K562 (cell line): Measurements from ENCODE around the gene LETM1. TPM values are rescaled to one million over a fixed set of nuclear protein-coding genes. Genes with fewer than 3 reads are reported as not detected.

Source experiments
- ATAC-seq: fragments of 200-7000 bp; cut with Tn5 transposase; 3 replicates; pipeline ENCODE4 v1.9.1; 2020; ENCODE audit warnings: moderate library complexity
- BruUV-seq: library from RNA; stranded (reverse); fragments of 400-500 nt; replicated peaks from 2 replicates; lab custom pipeline; 2021; lab: Mats Ljungman, UMichigan
- CTCF ChIA-PET: fragments of 300-600 bp; formaldehyde crosslinking; extraction: SDS; loops from one replicate; lab custom pipeline; 2021; ENCODE audit warnings: low intra/inter-chr PET ratio; lab: Yijun Ruan, JAX
- POLR2A ChIA-PET: fragments of 300-600, 350-650 bp; sonication (Branson Sonifier 250); formaldehyde crosslinking; extraction: SDS; loops from one replicate; lab custom pipeline; 2021; ENCODE audit warnings: antibody characterized with exemption, inconsistent platforms; lab: Yijun Ruan, JAX
- DNase-seq, 4 experiments: peaks; one replicate each; pipeline versions ENCODE4 v3.0.0 to v3.0.0-alpha.2; 2011 to 2018; ENCODE audit warnings: low spot score in 3 of 4, mixed read lengths in 3 of 4; ENCODE audit errors: extremely low read depth in 1 of 4
- FAIRE-seq: peaks from 2 replicates; lab custom pipeline; 2011; peaks lifted over from hg19 to GRCh38; lab: Jason Lieb, UNC
- H2AFZ ChIP-seq: 2 replicates; pipeline ENCODE4 v1.6.0; 2011; ENCODE audit warnings: low read depth, low read length, control low read depth, inconsistent platforms
- H3K27ac ChIP-seq: fragments of 200-600 bp; 3 replicates; pipeline ENCODE4 v1.8.0; 2011; ENCODE audit warnings: low read depth, mild to moderate bottlenecking, control low read depth, inconsistent platforms, low read length, moderate library complexity, mixed read lengths; ENCODE audit errors: extremely low read depth
- H3K27me3 ChIP-seq, 2 experiments: fragments of 300-600 bp in 1 of 2; 2 replicates in 1 of 2; 3 replicates in 1 of 2; pipeline versions ENCODE4 v1.6.0 to v1.8.0; 2011; ENCODE audit warnings: inconsistent platforms in 2 of 2, low read length in 2 of 2, mild to moderate bottlenecking in 1 of 2, mixed read lengths in 1 of 2, moderate library complexity in 1 of 2; ENCODE audit not compliant: control insufficient read depth in 2 of 2, insufficient read depth in 2 of 2
- H3K36me3 ChIP-seq: fragments of 300-600 bp; 3 replicates; pipeline ENCODE4 v1.8.0; 2011; ENCODE audit warnings: mild to moderate bottlenecking, low read length, inconsistent platforms; ENCODE audit not compliant: control insufficient read depth, insufficient read depth
- H3K4me1 ChIP-seq, 2 experiments: fragments of 200-600 bp in 1 of 2; replicated peaks in 1 of 2; 2 replicates in 1 of 2; 3 replicates in 1 of 2; pipeline versions ENCODE4 v1.5.1 to v1.8.0; 2011; ENCODE audit warnings: inconsistent platforms in 2 of 2, low read length in 2 of 2, mild to moderate bottlenecking in 1 of 2, mixed read lengths in 1 of 2, moderate library complexity in 1 of 2; ENCODE audit not compliant: control insufficient read depth in 2 of 2, insufficient read depth in 2 of 2
- H3K4me2 ChIP-seq: 2 replicates; pipeline ENCODE4 v1.6.1; 2011; ENCODE audit warnings: low read length, control low read depth, inconsistent platforms, mixed read lengths; ENCODE audit not compliant: insufficient read depth
- H3K4me3 ChIP-seq: fragments of 200-600 bp; sonication (generic), shearing (Covaris generic); 2 replicates; pipeline ENCODE4 v1.5.1; 2016; ENCODE audit warnings: control low read depth, inconsistent platforms
- H3K79me2 ChIP-seq: fragments of 200-600 bp; 3 replicates; pipeline ENCODE4 v1.8.0; 2011; ENCODE audit warnings: low read length, inconsistent platforms; ENCODE audit not compliant: control insufficient read depth, insufficient read depth
- H3K9ac ChIP-seq, 2 experiments: 2 replicates each; pipeline versions ENCODE4 v1.6.0 to v1.6.1; 2011; ENCODE audit warnings: low read depth in 2 of 2, low read length in 2 of 2, control low read depth in 1 of 2, inconsistent platforms in 1 of 2, mild to moderate bottlenecking in 1 of 2, mixed read lengths in 1 of 2; ENCODE audit not compliant: insufficient read depth in 1 of 2
- H3K9me1 ChIP-seq: one replicate; pipeline ENCODE4 v1.6.0; 2011; ENCODE audit warnings: inconsistent platforms, mild to moderate bottlenecking, low read length, moderate library complexity; ENCODE audit not compliant: control insufficient read depth, insufficient read depth
- H3K9me3 ChIP-seq: replicated peaks from 2 replicates; pipeline ENCODE4 v1.5.1; 2011; ENCODE audit warnings: low read depth, low read length, inconsistent platforms; ENCODE audit not compliant: control insufficient read depth, insufficient read depth
- H4K20me1 ChIP-seq: replicated peaks from 2 replicates; pipeline ENCODE4 v1.6.1; 2011; ENCODE audit warnings: low read length, inconsistent platforms, mixed read lengths; ENCODE audit not compliant: control insufficient read depth, insufficient read depth
- ERF ChIP-seq: fragments of 450-650 bp; formaldehyde crosslinking; IDR thresholded peaks from 2 replicates; pipeline ENCODE4 v1.4.0; 2020; ENCODE audit warnings: mild to moderate bottlenecking, mixed read lengths
- GABPB1 ChIP-seq: sonication (generic); formaldehyde crosslinking; IDR thresholded peaks from 2 replicates; pipeline ENCODE4 v1.8.0; 2022; ENCODE audit warnings: mild to moderate bottlenecking, missing genetic modification reagents
- NCOA2 ChIP-seq, 2 experiments: fragments of 450-650 bp; IDR thresholded peaks; 2 replicates each; pipeline ENCODE4 v1.6.1; 2018; ENCODE audit warnings: mild to moderate bottlenecking in 2 of 2, moderate library complexity in 1 of 2; ENCODE audit not compliant: partially characterized antibody in 2 of 2
- TCF7 ChIP-seq: sonication (generic); IDR thresholded peaks from 2 replicates; pipeline ENCODE4 v1.6.1; 2016; ENCODE audit warnings: antibody characterized with exemption, borderline replicate concordance
- TRIM24 ChIP-seq, 2 experiments: fragments of 450-650 bp; IDR thresholded peaks; 2 replicates each; pipeline ENCODE4 v1.6.1; 2016
- TSHZ1 ChIP-seq: fragments of 250-450 bp; sonication (Bioruptor Pico); IDR thresholded peaks from 2 replicates; pipeline ENCODE4 v1.4.0; 2020; ENCODE audit warnings: mild to moderate bottlenecking, moderate library complexity
- ZNF197 ChIP-seq: fragments of 200-800 bp; sonication (Bioruptor generic); IDR thresholded peaks from 2 replicates; pipeline ENCODE4 v1.6.1; 2016; ENCODE audit warnings: low read depth, missing genetic modification characterization, missing compliant biosample characterization
- ZNF277 ChIP-seq: fragments of 250-450 bp; sonication (Bioruptor Pico); IDR thresholded peaks from 2 replicates; pipeline ENCODE4 v1.8.0; 2022; ENCODE audit warnings: inconsistent platforms, mild to moderate bottlenecking, moderate library complexity, borderline replicate concordance
- ZNF778 ChIP-seq: fragments of 450-650 bp; formaldehyde crosslinking; IDR thresholded peaks from 2 replicates; pipeline ENCODE4 v1.4.0; 2020; ENCODE audit warnings: mild to moderate bottlenecking, moderate library complexity
- WGBS: fragments of 100-300 bp; shearing (Covaris generic); methylation state at CpG from one replicate; pipeline ENCODE4 v1.1.6; 2016; ENCODE audit warnings: low coverage, mixed read lengths; ENCODE audit not compliant: insufficient coverage; ENCODE audit errors: missing lambda C conversion rate; 5-methylcytosine and 5-hydroxymethylcytosine counted together
- in situ Hi-C: fragments of 300-500 bp; cut with MboI; formaldehyde crosslinking; loops from 4 replicates; pipeline ENCODE4 v1.15.0; 2018; ENCODE audit warnings: inconsistent platforms, mixed read lengths
- intact Hi-C: fragments of 100-400 bp; cut with micrococcal nuclease; formaldehyde crosslinking; loops from 2 replicates; pipeline ENCODE4 v1.14.2; 2022
- polyA plus RNA-seq, 8 experiments: library from polyadenylated mRNA; depleted of rRNA in 4 of 8; stranded (reverse) in 5 of 8; unstranded in 3 of 8; fragments of >200 nt; fragmentation: Nextera tagmentation in 2 of 8; fragmentation: Illumina TruSeq in 1 of 8; extraction: Ambion mirVana in 2 of 8; extraction: Trizol in 1 of 8; gene quantifications; 2 replicates each; pipeline versions ENCODE4 v1.2.1 to v1.2.3, GENCODE V29; 2011 to 2014; ENCODE audit warnings: inconsistent platforms in 1 of 8, missing spikeins in 1 of 8
- total RNA-seq, 7 experiments: library from RNA; depleted of rRNA in 6 of 7; stranded (reverse); fragments of >200 nt in 6 of 7; fragmentation: Illumina TruSeq in 2 of 7; extraction: Trizol in 2 of 7; gene quantifications; 2 replicates each; pipeline versions ENCODE4 v1.2.1 to v1.2.3, GENCODE V29; 2011 to 2021; ENCODE audit warnings: low replicate concordance in 1 of 7
- TF ChIP-seq, protein P1 (sequence below): fragments of 250-450 bp; sonication (Bioruptor Pico); IDR thresholded peaks from 2 replicates; pipeline ENCODE4 v1.5.0; 2022; ENCODE audit warnings: mild to moderate bottlenecking
- TF ChIP-seq, protein P2 (sequence below): fragments of 250-450 bp; sonication (Bioruptor Pico); IDR thresholded peaks from 2 replicates; pipeline ENCODE4 v1.5.0; 2021; ENCODE audit warnings: mild to moderate bottlenecking, moderate library complexity
- TF ChIP-seq, protein P3 (sequence below): fragments of 250-450 bp; sonication (Bioruptor Pico); IDR thresholded peaks from 2 replicates; pipeline ENCODE4 v1.9.0; 2021; ENCODE audit warnings: mild to moderate bottlenecking

Gene LETM1
- total and polyA plus RNA-seq, 9 of the 15 experiments (the other 6 are each of a cell fraction or from before 2014, with no cell fraction given), result 3.9 to 109 (median 35.0) TPM

GRCh38 chr4:1780435-1780834 lies 75.5 kb downstream of the LETM1 start:
- in situ Hi-C loops (no loop called here), intact Hi-C loops (no loop called here)
- 60% methylated on average over 9 of the region's 14 CpGs for WGBS
- DNase-seq, result no peak
- ChIA-PET POLR2A (interaction anchor here (2.1 kb wide), 1 partner anchor 7 kb away, joined by 5 read pairs; no protein-coding TSS in a partner anchor), CTCF (no interaction called here)
- no peak overlapping the region for H3K4me3 ChIP-seq
- no peak overlapping the region for H3K27ac ChIP-seq
- no peaks in the 10 kb centered on the region for H3K79me2 ChIP-seq
- H3K36me3 ChIP-seq, result no peaks in the 10 kb centered on the region
- H2AFZ ChIP-seq, result no peak overlapping the region
- FAIRE-seq, result no peak
- ATAC-seq, result no peak
- no peaks in the 10 kb centered on the region for H3K27me3 ChIP-seq
- BruUV-seq, result no TSS peak
- no peaks in the 10 kb centered on the region for H4K20me1 ChIP-seq
- H3K4me1 ChIP-seq, result peaks cover 17 to 87% of the 10 kb centered on the region in 2 experiments
- no peak overlapping the region for H3K4me2 ChIP-seq
- no peaks in the 10 kb centered on the region for H3K9me1 ChIP-seq
- H3K9me3 ChIP-seq, result no peaks in the 10 kb centered on the region
- peak overlapping the region in 1 of 2 experiments; percentile 30; a peak in 2 of 4 replicates for H3K9ac ChIP-seq
- TF ChIP-seq, protein P1, sequence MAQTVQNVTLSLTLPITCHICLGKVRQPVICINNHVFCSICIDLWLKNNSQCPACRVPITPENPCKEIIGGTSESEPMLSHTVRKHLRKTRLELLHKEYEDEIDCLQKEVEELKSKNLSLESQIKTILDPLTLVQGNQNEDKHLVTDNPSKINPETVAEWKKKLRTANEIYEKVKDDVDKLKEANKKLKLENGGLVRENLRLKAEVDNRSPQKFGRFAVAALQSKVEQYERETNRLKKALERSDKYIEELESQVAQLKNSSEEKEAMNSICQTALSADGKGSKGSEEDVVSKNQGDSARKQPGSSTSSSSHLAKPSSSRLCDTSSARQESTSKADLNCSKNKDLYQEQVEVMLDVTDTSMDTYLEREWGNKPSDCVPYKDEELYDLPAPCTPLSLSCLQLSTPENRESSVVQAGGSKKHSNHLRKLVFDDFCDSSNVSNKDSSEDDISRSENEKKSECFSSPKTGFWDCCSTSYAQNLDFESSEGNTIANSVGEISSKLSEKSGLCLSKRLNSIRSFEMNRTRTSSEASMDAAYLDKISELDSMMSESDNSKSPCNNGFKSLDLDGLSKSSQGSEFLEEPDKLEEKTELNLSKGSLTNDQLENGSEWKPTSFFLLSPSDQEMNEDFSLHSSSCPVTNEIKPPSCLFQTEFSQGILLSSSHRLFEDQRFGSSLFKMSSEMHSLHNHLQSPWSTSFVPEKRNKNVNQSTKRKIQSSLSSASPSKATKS (CRISPR knock-in tag), result no peak
- TF ChIP-seq, protein P2, sequence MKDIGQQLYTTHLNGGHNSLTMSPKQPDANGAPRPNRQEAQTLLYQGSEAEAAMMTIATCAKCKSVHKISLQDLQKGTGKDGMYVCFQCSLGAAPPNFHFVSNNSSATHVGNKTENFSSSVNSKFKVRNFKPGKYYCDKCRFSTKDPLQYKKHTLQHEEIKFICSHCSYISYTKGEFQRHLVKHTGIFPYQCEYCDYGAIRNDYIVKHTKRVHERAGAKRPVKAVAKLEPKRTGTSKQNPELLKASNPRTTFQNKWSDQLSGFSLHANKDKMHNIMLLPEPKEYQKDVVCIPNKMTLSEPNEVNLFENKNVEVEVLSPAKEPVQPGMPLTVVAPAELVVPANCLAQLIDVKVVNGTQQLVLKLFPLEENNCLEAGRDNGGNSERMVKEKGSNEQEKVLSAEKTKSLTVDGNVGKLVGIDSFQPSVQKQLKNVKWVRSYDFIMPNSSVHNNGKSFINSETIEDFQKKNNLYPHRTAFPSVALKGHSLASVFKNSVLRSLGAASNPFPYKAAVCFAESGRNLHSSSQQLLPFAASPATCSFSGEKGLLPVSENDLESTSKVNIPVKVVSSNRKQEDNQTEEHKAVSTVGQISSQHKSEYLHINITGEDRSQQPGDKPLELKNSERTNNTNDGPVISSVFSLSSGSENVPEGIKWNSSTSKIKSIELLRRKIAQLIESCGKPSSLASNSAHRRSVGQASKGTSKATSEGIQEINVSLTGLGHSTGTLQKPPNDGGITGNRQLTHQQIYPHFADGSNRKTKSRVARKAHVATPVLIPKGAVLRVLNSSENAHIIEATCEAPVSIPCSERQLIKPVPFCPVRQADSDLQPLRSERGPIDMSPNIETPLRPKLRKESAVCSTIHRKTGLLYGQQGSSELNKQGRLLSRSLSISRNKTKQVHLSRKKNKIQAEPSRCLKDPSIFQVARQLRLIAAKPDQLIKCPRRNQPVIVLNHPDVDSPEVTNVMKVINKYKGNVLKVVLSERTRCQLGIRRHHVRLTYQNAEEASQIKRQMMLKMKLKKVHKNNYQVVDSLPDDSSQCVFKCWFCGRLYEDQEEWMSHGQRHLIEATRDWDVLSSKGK, result no peak
- TF ChIP-seq ZNF778 (CRISPR knock-in tag) (no peak), ZNF277 (CRISPR knock-in tag) (no peak), NCOA2 (IDR thresholded peaks at IDR 0.05; ENCODE audit: partially characterized antibody in 2 of 2) (no peak), TRIM24 (IDR thresholded peaks at IDR 0.05) (no peak), TCF7 (no peak), ERF (CRISPR knock-in tag) (no peak), ZNF197 (CRISPR knock-in tag) (no peak), GABPB1 (CRISPR knock-in tag) (no peak), TSHZ1 (CRISPR knock-in tag) (no peak)
- TF ChIP-seq, protein P3, sequence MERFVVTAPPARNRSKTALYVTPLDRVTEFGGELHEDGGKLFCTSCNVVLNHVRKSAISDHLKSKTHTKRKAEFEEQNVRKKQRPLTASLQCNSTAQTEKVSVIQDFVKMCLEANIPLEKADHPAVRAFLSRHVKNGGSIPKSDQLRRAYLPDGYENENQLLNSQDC, result no peak
